ENCODE data around the gene KIF5B.

DNA sequence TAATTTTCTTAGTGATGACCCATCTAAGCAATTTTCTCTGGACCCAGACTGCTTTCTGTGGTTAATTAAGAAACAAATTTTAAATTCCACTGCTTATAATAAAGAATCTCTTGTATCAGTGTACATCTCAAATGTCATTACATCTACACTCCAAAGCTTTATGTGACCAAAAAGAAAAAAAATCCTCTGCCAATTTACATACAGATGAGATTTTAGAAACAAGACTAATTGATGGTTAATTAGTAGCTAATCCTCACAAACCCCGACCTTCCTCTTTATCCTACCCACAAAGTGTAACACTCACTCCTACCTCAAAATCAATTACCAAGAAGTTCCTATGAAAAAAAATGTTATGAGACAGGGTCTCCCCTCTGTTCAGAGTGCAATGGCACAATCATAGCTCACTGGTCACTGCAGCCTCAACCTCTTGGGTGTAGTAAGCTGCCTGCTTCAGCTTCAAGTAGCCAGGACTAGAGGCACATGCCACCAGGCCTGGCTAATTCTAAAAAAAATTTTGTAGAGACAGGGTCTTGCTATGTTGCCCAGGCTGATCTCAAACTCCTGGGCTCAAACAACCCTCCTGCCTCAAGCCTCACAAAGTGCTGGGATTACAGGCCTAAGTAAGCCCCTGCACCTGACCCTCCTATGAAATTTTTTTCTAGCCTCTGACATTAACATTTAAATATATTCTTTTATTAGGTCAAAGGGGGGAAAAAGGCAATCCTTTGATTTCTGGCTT is 14.8 kb downstream of the KIF5B start:
- no peak for TF ChIP-seq POLR2A (IDR thresholded peaks at IDR 0.05; ENCODE audit: low read depth, low read length)
- no peak for TF ChIP-seq EZH2 (IDR thresholded peaks at IDR 0.05; ENCODE audit: borderline replicate concordance, low read depth, low read length, severe bottlenecking)
- TF ChIP-seq, protein P1, sequence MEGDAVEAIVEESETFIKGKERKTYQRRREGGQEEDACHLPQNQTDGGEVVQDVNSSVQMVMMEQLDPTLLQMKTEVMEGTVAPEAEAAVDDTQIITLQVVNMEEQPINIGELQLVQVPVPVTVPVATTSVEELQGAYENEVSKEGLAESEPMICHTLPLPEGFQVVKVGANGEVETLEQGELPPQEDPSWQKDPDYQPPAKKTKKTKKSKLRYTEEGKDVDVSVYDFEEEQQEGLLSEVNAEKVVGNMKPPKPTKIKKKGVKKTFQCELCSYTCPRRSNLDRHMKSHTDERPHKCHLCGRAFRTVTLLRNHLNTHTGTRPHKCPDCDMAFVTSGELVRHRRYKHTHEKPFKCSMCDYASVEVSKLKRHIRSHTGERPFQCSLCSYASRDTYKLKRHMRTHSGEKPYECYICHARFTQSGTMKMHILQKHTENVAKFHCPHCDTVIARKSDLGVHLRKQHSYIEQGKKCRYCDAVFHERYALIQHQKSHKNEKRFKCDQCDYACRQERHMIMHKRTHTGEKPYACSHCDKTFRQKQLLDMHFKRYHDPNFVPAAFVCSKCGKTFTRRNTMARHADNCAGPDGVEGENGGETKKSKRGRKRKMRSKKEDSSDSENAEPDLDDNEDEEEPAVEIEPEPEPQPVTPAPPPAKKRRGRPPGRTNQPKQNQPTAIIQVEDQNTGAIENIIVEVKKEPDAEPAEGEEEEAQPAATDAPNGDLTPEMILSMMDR (IDR thresholded peaks at IDR 0.05; ENCODE audit: extremely low read depth in 1 of 2, insufficient read depth in 1 of 2, low read depth in 1 of 2, low read length in 2 of 2) = no peak
- no peak for TF ChIP-seq POLR2AphosphoS5 (IDR thresholded peaks at IDR 0.05; ENCODE audit: insufficient read depth, low read depth, low read length)
- no peak for TF ChIP-seq JUN (IDR thresholded peaks at IDR 0.05; ENCODE audit: borderline replicate concordance, insufficient read depth, insufficient read length, low read depth)
- TF ChIP-seq FOS (IDR thresholded peaks at IDR 0.05; ENCODE audit: borderline replicate concordance, insufficient read depth, low read length) = no peak
- TF ChIP-seq MAX (IDR thresholded peaks at IDR 0.05; ENCODE audit: insufficient read depth, insufficient read length) = no peak
- no peak for TF ChIP-seq MYC (IDR thresholded peaks at IDR 0.05; ENCODE audit: low read depth, low read length)
- TF ChIP-seq GATA2 (IDR thresholded peaks at IDR 0.05; ENCODE audit: insufficient read depth, insufficient read length, low read depth, low read length) = no peak
